Measurements from ENCODE around the gene MMP25. TPM values are rescaled to one million over a fixed set of nuclear protein-coding genes. Genes with fewer than 3 reads are reported as not detected.

MMP25 gene
- total and polyA plus RNA-seq, 9 of the 15 experiments (the other 6 are each of a cell fraction or from before 2014, with no cell fraction given), result 0.03 to 0.04 TPM; not detected in 7

GRCh38 chr16:3020604-3021448, 25.5 kb upstream of the MMP25 start (continued):
- no peak for TF ChIP-seq TARDBP (IDR thresholded peaks at IDR 0.05)
- TF ChIP-seq MYC (IDR thresholded peaks at IDR 0.05; ENCODE audit: low read depth, low read length), result no peak
- no peak for TF ChIP-seq MYC (CRISPR knock-in tag; IDR thresholded peaks at IDR 0.05; ENCODE audit: borderline replicate concordance, low read depth)
- TF ChIP-seq ZC3H4 (CRISPR knock-in tag; IDR thresholded peaks at IDR 0.05; ENCODE audit: borderline replicate concordance), result peak; percentile 88
- no peak for TF ChIP-seq KDM2B (CRISPR knock-in tag; IDR thresholded peaks at IDR 0.05)
- peak; percentile 34; the same call in 1 of the 2 replicates for TF ChIP-seq CREB1 (IDR thresholded peaks at IDR 0.05)
- peak; percentile 60; the same call in 1 of the 2 replicates for TF ChIP-seq CREB1 (CRISPR knock-in tag; IDR thresholded peaks at IDR 0.05)
- TF ChIP-seq HNRNPL (IDR thresholded peaks at IDR 0.05; ENCODE audit: low read depth, low read length), result no peak
- TF ChIP-seq RNF2 (IDR thresholded peaks at IDR 0.05), result no peak
- no peak for TF ChIP-seq EHMT2 (IDR thresholded peaks at IDR 0.05)
- peak; percentile 70; the same call in 1 of the 2 replicates for TF ChIP-seq SMARCA4 (IDR thresholded peaks at IDR 0.05)
- no peak for TF ChIP-seq DIDO1 (tag; IDR thresholded peaks at IDR 0.05; ENCODE audit: low read depth)
- TF ChIP-seq NKRF (IDR thresholded peaks at IDR 0.05; ENCODE audit: borderline replicate concordance), result peak; percentile 68; the same call in 1 of the 2 replicates
- TF ChIP-seq ZNF3 (CRISPR knock-in tag; IDR thresholded peaks at IDR 0.05), result no peak
- no peak for TF ChIP-seq TBL1XR1 (IDR thresholded peaks at IDR 0.05; ENCODE audit: low read length in 2 of 2)
- no peak for TF ChIP-seq TCF15 (CRISPR knock-in tag; IDR thresholded peaks at IDR 0.05)
- TF ChIP-seq RERE (CRISPR knock-in tag; IDR thresholded peaks at IDR 0.05; ENCODE audit: borderline replicate concordance), result no peak
- TF ChIP-seq NRF1 (conservative IDR thresholded peaks at IDR 0.05 in 1 of 2, IDR thresholded peaks at IDR 0.05 in 1 of 2), result 0 out of 4 replicates have a peak, but pooled peaks have one; percentile 2 to 15
- peak; percentile 50 for TF ChIP-seq RBM39 (optimal IDR thresholded peaks at IDR 0.05; ENCODE audit: low read depth, low read length)
- peak; percentile 62 for TF ChIP-seq SUPT5H (IDR thresholded peaks at IDR 0.05)

Measured in K562 (cell line).